Left lung (tissue), 10 donors: ENCODE data around the gene ZFPM1. TPM values are rescaled to one million over a fixed set of nuclear protein-coding genes. Genes with fewer than 3 reads are reported as not detected.

ENCODE experiments used
- ATAC-seq: fragments of 200-7000 bp; cut with Tn5 transposase; one replicate; pipeline ENCODE4 v1.9.1; 2020; ENCODE audit warnings: moderate library complexity
- DNase-seq, 4 donors: peaks; one replicate each; pipeline ENCODE4 v3.0.0-alpha.2; 2013 to 2020
- H3K27ac ChIP-seq, 2 donors: fragments of 200-600 bp; sonication (generic) in 1 of 2; one replicate each; pipeline versions ENCODE4 v1.5.0 to v1.8.0; 2020 to 2021
- H3K27me3 ChIP-seq, 2 donors: fragments of 200-600 bp; sonication (generic) in 1 of 2; one replicate each; pipeline versions ENCODE4 v1.5.0 to v1.8.0; 2020 to 2021
- H3K36me3 ChIP-seq, 2 donors: fragments of 200-600 bp; sonication (generic) in 1 of 2; one replicate each; pipeline versions ENCODE4 v1.5.0 to v1.8.0; 2020 to 2021
- H3K4me1 ChIP-seq, 2 donors: fragments of 200-600 bp; one replicate each; pipeline ENCODE4 v1.8.0; 2021
- H3K4me3 ChIP-seq, 2 donors: fragments of 200-600 bp; sonication (generic) in 1 of 2; one replicate each; pipeline versions ENCODE4 v1.5.0 to v1.8.0; 2020 to 2021; ENCODE audit warnings: mild to moderate bottlenecking in 1 of 2
- H3K9me3 ChIP-seq, 2 donors: fragments of 200-600 bp; sonication (generic) in 1 of 2; one replicate each; pipeline versions ENCODE4 v1.5.0 to v1.8.0; 2020 to 2021
- CTCF ChIP-seq, 2 donors: fragments of 200-600 bp; sonication (generic) in 1 of 2; IDR thresholded peaks; one replicate each; pipeline versions ENCODE4 v1.5.0 to v1.8.0; 2021; ENCODE audit warnings: antibody characterized with exemption in 2 of 2
- intact Hi-C, 2 donors: fragments of 100-400 bp; cut with DNase I; formaldehyde crosslinking; loops; one replicate each; pipeline versions ENCODE4 v1.11.2 to v1.14.2; 2022
- polyA plus RNA-seq, 6 donors: library from polyadenylated mRNA; unstranded; fragments of 120-200 nt; gene quantifications; one replicate each; pipeline ENCODE4 v1.2.1, GENCODE V29; 2013; ENCODE audit not compliant: insufficient read length in 6 of 6
- total RNA-seq, 2 donors: library from RNA; stranded (reverse); fragmentation: NEBNext Ultra II Directional; extraction: Animal tissue kit (Norgen Biotek cat#: 25700); gene quantifications; one replicate each; pipeline ENCODE4 v1.2.1, GENCODE V29; 2021
- donor health status: DM: no; HTN: yes; CAD: no.
- donor health status: DM: no; HTN: no; CAD: no.

The ZFPM1 gene
- total and polyA plus RNA-seq, 8 donors, result 1.8 to 7.0 (median 3.6) TPM

DNA sequence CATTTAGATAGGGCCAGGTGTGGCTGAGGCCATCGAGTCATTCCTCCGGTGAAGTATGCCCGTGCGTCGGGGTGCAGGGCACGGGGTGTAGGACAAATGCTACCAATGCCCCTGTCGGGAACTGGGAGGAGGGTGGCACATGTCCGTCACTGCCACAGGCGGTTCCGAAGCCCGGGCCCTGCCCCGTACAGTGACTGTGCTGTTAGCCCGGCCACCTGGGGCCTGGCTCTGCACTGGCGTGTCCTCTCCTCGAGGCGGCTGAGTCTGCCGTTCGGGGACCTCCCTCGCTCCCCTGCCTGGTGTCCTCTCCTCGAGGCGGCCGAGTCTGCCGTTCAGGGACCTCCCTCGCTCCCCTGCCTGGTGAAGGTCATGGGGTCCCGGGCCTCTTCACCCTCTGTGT is 7.0 kb upstream of the ZFPM1 start:
- H3K9me3 ChIP-seq, result no peaks in the 10 kb centered on the region
- no peak overlapping the region for H3K4me3 ChIP-seq
- no peak for TF ChIP-seq CTCF (IDR thresholded peaks at IDR 0.05)
- H3K27ac ChIP-seq, result no peak overlapping the region
- H3K36me3 ChIP-seq, result no peaks in the 10 kb centered on the region
- H3K4me1 ChIP-seq, result peaks cover 0 to 8% of the 10 kb centered on the region in 2 donors
- DNase-seq, result no peak
- intact Hi-C loops, result no loop called here
- H3K27me3 ChIP-seq, result peaks cover 0 to 36% of the 10 kb centered on the region in 2 donors
- ATAC-seq, result no peak

DNA sequence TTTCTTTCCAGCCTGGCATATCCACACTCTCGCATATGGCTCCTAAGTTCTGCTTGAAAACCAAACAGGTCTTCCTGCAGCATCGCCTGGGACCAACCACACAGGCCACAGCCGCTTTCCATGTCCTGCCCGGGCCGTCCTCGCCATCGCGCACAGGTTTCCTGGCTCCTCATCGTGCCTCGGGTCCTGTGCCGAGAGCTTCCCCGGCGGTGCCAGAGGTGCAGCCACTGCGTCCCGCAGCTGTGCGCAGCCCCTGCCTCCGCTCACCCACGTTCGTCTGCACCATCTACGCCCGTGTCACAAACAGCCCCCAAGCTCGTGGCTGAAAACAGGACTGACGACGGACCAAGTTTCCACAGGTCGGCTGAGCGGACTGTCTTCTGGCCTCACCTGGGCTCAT is 6.3 kb upstream of the ZFPM1 start:
- H3K4me1 ChIP-seq, result peaks cover 0 to 9% of the 10 kb centered on the region in 2 donors
- intact Hi-C loops, result no loop called here
- TF ChIP-seq CTCF (IDR thresholded peaks at IDR 0.05), result no peak
- DNase-seq (no peak), ATAC-seq (no peak)
- H3K9me3 ChIP-seq, result no peaks in the 10 kb centered on the region
- peaks cover 0 to 31% of the 10 kb centered on the region in 2 donors for H3K27me3 ChIP-seq
- no peak overlapping the region for H3K4me3 ChIP-seq
- no peaks in the 10 kb centered on the region for H3K36me3 ChIP-seq
- H3K27ac ChIP-seq, result no peak overlapping the region

DNA sequence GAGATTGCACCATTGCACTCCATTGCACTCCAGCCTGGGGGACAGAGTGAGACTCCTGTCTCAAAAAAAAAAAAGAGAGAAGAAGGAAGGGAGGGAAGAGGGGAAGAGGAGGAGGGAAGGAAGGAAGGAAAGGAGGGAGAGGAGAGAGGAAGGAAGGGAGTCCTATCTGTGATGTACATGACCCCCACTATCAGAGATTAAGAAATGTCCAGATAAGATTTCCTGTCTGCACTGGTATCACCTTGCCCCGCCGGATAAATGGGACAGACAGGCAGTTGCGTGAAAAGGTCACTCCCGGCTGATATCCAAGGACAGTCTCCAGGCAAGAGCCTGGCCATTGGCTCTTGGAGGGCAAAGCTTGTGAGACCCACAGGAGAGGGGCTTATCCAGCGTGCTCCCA is 5.2 kb upstream of the ZFPM1 start:
- ATAC-seq, result no peak
- no peak for TF ChIP-seq CTCF (IDR thresholded peaks at IDR 0.05)
- intact Hi-C loops, result no loop called here

GRCh38 chr16:88448461-88449266 is 4.4 kb upstream of the ZFPM1 start:
- H3K36me3 ChIP-seq, result no peaks in the 10 kb centered on the region
- no peak for TF ChIP-seq CTCF (IDR thresholded peaks at IDR 0.05)
- H3K9me3 ChIP-seq, result no peaks in the 10 kb centered on the region
- ATAC-seq (no peak), DNase-seq (no peak)
- no peak overlapping the region for H3K27ac ChIP-seq
- peaks cover 0 to 19% of the 10 kb centered on the region in 2 donors for H3K4me1 ChIP-seq
- intact Hi-C loops, result no loop called here
- H3K4me3 ChIP-seq, result no peak overlapping the region
- H3K27me3 ChIP-seq, result peaks cover 0 to 31% of the 10 kb centered on the region in 2 donors

More for the DNA sequence above, 5.2 kb upstream of the ZFPM1 start:
- no peak overlapping the region for H3K4me3 ChIP-seq
- no peak overlapping the region for H3K27ac ChIP-seq
- no peaks in the 10 kb centered on the region for H3K36me3 ChIP-seq
- peaks cover 0 to 30% of the 10 kb centered on the region in 2 donors for H3K27me3 ChIP-seq
- H3K4me1 ChIP-seq, result peaks cover 0 to 17% of the 10 kb centered on the region in 2 donors
- H3K9me3 ChIP-seq, result no peaks in the 10 kb centered on the region
- DNase-seq, result no peak

- Histone ChIP-seq H3K4me1 (peaks cover 2 to 24% of the 10 kb centered on the region in 2 donors), H3K9me3 (no peaks in the 10 kb centered on the region), H3K27ac (no peak overlapping the region), H3K27me3 (peaks cover 0 to 36% of the 10 kb centered on the region in 2 donors), H3K36me3 (no peaks in the 10 kb centered on the region), H3K4me3 (no peak overlapping the region)
- intact Hi-C loops, result no loop called here
- no peak for TF ChIP-seq CTCF (IDR thresholded peaks at IDR 0.05)
- ATAC-seq, result no peak
- no peak for DNase-seq
Measured at GRCh38 chr16:88449267-88449561, 3.9 kb upstream of the ZFPM1 start.
